ENCODE results near the gene FLT1. TPM values are rescaled to one million over a fixed set of nuclear protein-coding genes. Genes with fewer than 3 reads are reported as not detected.

The FLT1 gene
- total RNA-seq, 2 donors from 2014 or later: 12.3 to 44.6 TPM

DNA sequence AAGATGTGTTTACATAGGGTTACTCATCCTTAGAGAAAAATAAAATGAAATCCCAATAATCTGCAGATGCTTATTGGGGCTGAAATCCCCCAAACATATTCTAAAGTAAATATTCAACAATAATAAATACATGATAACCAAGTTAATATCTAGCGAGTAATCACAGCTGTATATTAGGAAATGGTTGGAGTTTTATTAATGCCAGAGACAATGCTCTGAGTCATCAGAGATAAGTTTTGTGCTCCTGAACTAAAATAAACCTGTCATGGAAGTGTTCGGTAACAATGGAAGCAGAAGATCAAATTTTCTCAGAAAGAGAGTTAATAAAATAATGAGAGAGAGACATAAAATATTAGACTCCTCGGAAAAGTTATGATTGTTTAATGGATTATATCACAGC, 31.4 kb downstream of the FLT1 start:
- Histone ChIP-seq H3K36me3 (no peaks in the 10 kb centered on the region), H3K9me3 (no peaks in the 10 kb centered on the region), H3K4me3 (no peak overlapping the region), H3K27ac (no peak overlapping the region), H3K27me3 (replicated peaks; ENCODE audit: insufficient read depth) (no peaks in the 10 kb centered on the region), H3K4me1 (ENCODE audit: control insufficient read depth in 1 of 2, low read depth in 2 of 2) (no peaks in the 10 kb centered on the region)
- DNase-seq (ENCODE audit: low spot score) (no peak), ATAC-seq (ENCODE audit: insufficient number of reproducible peaks, low FRiP score, low read depth) (no peak)
- TF ChIP-seq, protein P1, sequence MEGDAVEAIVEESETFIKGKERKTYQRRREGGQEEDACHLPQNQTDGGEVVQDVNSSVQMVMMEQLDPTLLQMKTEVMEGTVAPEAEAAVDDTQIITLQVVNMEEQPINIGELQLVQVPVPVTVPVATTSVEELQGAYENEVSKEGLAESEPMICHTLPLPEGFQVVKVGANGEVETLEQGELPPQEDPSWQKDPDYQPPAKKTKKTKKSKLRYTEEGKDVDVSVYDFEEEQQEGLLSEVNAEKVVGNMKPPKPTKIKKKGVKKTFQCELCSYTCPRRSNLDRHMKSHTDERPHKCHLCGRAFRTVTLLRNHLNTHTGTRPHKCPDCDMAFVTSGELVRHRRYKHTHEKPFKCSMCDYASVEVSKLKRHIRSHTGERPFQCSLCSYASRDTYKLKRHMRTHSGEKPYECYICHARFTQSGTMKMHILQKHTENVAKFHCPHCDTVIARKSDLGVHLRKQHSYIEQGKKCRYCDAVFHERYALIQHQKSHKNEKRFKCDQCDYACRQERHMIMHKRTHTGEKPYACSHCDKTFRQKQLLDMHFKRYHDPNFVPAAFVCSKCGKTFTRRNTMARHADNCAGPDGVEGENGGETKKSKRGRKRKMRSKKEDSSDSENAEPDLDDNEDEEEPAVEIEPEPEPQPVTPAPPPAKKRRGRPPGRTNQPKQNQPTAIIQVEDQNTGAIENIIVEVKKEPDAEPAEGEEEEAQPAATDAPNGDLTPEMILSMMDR (IDR thresholded peaks at IDR 0.05): no peak

GRCh38 chr13:28459911-28460310, 35.0 kb downstream of the FLT1 start:
- Histone ChIP-seq H3K9me3 (no peaks in the 10 kb centered on the region), H3K27ac (no peak overlapping the region), H3K36me3 (no peaks in the 10 kb centered on the region), H3K4me1 (ENCODE audit: control insufficient read depth in 1 of 2, low read depth in 2 of 2) (no peaks in the 10 kb centered on the region), H3K4me3 (no peak overlapping the region), H3K27me3 (replicated peaks; ENCODE audit: insufficient read depth) (no peaks in the 10 kb centered on the region)
- TF ChIP-seq, protein P1 (IDR thresholded peaks at IDR 0.05): no peak
- ATAC-seq (ENCODE audit: insufficient number of reproducible peaks, low FRiP score, low read depth) (no peak), DNase-seq (ENCODE audit: low spot score) (no peak)

DNA sequence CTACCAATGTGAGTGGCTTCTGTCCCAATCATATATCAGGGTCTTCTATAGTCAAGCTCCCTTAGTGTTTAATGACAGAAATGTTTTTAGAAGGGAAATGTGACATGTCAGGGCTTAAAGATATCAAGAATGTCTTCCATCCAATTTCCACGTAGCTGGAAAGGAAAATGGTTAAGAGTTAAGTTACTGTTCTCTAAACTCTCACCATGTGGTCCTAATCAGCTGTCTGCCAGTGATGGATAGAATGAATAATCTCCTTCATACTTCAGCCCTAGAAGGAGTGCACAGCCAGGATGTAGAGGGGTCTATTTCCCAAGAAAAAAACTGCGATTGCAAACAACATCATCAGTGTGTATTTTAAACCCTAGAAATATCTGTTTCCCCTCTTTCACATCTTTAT, 36.3 kb downstream of the FLT1 start:
- H3K4me3 ChIP-seq: no peak overlapping the region
- no peaks in the 10 kb centered on the region for H3K27me3 ChIP-seq (replicated peaks; ENCODE audit: insufficient read depth)
- TF ChIP-seq, protein P1 (IDR thresholded peaks at IDR 0.05): no peak
- no peaks in the 10 kb centered on the region for H3K9me3 ChIP-seq
- H3K36me3 ChIP-seq: no peaks in the 10 kb centered on the region
- H3K4me1 ChIP-seq (ENCODE audit: control insufficient read depth in 1 of 2, low read depth in 2 of 2): no peaks in the 10 kb centered on the region
- DNase-seq (ENCODE audit: low spot score) (no peak), ATAC-seq (ENCODE audit: insufficient number of reproducible peaks, low FRiP score, low read depth) (no peak)
- H3K27ac ChIP-seq: no peak overlapping the region

- Histone ChIP-seq H3K4me1 (ENCODE audit: control insufficient read depth in 1 of 2, low read depth in 2 of 2) (no peaks in the 10 kb centered on the region), H3K4me3 (no peak overlapping the region), H3K27me3 (replicated peaks; ENCODE audit: insufficient read depth) (no peaks in the 10 kb centered on the region), H3K27ac (no peak overlapping the region), H3K36me3 (no peaks in the 10 kb centered on the region), H3K9me3 (no peaks in the 10 kb centered on the region)
- ATAC-seq (ENCODE audit: insufficient number of reproducible peaks, low FRiP score, low read depth): no peak
- TF ChIP-seq, protein P1 (IDR thresholded peaks at IDR 0.05): no peak
- DNase-seq (ENCODE audit: low spot score): no peak
Observed at GRCh38 chr13:28458051-28458450, 36.9 kb downstream of the FLT1 start.

GRCh38 chr13:28457521-28457920, 37.4 kb downstream of the FLT1 start:
- Histone ChIP-seq H3K9me3 (no peaks in the 10 kb centered on the region), H3K4me1 (ENCODE audit: control insufficient read depth in 1 of 2, low read depth in 2 of 2) (peaks cover 0 to under 1% of the 10 kb centered on the region in 2 donors), H3K27me3 (replicated peaks; ENCODE audit: insufficient read depth) (no peaks in the 10 kb centered on the region), H3K27ac (no peak overlapping the region), H3K4me3 (no peak overlapping the region), H3K36me3 (no peaks in the 10 kb centered on the region)
- TF ChIP-seq, protein P1 (IDR thresholded peaks at IDR 0.05): no peak
- no peak for ATAC-seq (ENCODE audit: insufficient number of reproducible peaks, low FRiP score, low read depth)
- DNase-seq (ENCODE audit: low spot score): no peak
